ENCODE data around the gene FBN2. TPM values are rescaled to one million over a fixed set of nuclear protein-coding genes. Genes with fewer than 3 reads are reported as not detected.

The FBN2 gene
- total RNA-seq, 1 donor from 2014 or later: 186 TPM

DNA sequence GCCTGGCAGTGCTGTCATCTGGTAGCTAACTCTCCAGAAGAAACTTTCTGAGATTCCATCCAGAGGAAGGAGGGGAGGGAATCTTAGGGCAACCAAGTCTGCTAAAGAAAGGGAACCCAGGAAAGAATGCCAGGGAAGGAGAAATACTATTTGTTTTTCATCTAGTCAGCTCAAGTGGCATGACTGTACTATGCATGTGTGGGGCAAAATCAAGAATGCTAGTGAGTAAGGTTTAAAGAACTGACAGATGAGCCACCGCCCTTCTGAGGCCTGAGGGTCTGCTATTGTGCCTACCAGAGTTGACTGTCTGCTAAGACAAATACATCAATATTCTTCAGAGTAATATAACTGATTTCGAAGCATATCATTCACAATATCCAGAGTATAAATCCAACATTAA is 250.3 kb downstream of the FBN2 start:
- no peak for DNase-seq (ENCODE audit: extremely low spot score, unreplicated experiment)
- Mint-ChIP-seq H3K36me3 (peaks cover 55% of the 10 kb centered on the region), H3K9me3 (no peaks in the 10 kb centered on the region), H3K4me1 (ENCODE audit: unreplicated experiment) (peaks cover 6% of the 10 kb centered on the region), H3K4me3 (no peak overlapping the region), H3K27ac (no peak overlapping the region), H3K27me3 (no peaks in the 10 kb centered on the region)
- TF ChIP-seq, protein P1, sequence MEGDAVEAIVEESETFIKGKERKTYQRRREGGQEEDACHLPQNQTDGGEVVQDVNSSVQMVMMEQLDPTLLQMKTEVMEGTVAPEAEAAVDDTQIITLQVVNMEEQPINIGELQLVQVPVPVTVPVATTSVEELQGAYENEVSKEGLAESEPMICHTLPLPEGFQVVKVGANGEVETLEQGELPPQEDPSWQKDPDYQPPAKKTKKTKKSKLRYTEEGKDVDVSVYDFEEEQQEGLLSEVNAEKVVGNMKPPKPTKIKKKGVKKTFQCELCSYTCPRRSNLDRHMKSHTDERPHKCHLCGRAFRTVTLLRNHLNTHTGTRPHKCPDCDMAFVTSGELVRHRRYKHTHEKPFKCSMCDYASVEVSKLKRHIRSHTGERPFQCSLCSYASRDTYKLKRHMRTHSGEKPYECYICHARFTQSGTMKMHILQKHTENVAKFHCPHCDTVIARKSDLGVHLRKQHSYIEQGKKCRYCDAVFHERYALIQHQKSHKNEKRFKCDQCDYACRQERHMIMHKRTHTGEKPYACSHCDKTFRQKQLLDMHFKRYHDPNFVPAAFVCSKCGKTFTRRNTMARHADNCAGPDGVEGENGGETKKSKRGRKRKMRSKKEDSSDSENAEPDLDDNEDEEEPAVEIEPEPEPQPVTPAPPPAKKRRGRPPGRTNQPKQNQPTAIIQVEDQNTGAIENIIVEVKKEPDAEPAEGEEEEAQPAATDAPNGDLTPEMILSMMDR (conservative IDR thresholded peaks at IDR 0.05): no peak

DNA sequence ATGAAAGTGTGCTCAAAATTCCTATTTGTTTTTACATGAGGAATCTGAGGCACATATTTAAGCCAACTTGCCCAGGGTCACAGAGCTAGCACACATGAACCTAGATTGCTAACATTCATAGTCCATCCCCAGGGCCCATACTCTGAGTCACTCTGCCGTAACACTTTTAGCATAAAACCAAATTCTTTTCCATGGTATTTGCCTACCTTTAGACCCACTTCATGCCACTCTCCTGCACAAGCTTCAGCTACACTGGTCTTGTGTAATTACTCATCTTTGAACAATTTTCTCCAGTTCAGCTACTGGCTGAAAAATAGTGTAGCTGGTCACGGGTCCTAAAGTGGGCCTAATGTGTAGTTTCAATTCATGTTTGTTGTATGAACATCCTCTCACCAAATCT is 253.8 kb downstream of the FBN2 start:
- Mint-ChIP-seq H3K36me3 (peaks cover 41% of the 10 kb centered on the region), H3K27me3 (no peaks in the 10 kb centered on the region), H3K4me1 (ENCODE audit: unreplicated experiment) (no peaks in the 10 kb centered on the region), H3K4me3 (no peak overlapping the region), H3K9me3 (no peaks in the 10 kb centered on the region), H3K27ac (no peak overlapping the region)
- TF ChIP-seq, protein P1 (conservative IDR thresholded peaks at IDR 0.05): no peak
- DNase-seq (ENCODE audit: extremely low spot score, unreplicated experiment): no peak

DNA sequence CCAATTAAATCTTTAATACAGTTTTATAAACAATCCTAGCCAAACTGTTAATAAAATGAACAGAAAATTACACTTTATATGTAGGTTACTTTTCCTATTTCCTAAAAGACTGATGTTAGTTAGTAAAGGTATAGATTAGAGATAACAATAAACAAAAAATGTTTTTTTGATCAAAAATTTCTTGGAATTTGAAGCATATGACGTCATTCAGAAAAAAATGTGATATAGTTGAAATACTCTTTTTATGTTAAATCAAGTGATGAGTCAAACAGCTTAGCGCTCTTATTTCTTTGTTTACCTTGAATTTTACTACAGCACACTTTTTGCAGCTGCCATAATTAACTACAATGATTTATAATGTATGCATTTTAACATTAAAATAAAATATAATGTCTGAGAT is 258.7 kb downstream of the FBN2 start:
- Mint-ChIP-seq H3K27ac (no peak overlapping the region), H3K4me3 (no peak overlapping the region), H3K36me3 (peaks cover 25% of the 10 kb centered on the region), H3K9me3 (no peaks in the 10 kb centered on the region), H3K27me3 (no peaks in the 10 kb centered on the region), H3K4me1 (ENCODE audit: unreplicated experiment) (no peaks in the 10 kb centered on the region)
- TF ChIP-seq, protein P1 (conservative IDR thresholded peaks at IDR 0.05): no peak
- DNase-seq (ENCODE audit: extremely low spot score, unreplicated experiment): no peak

DNA sequence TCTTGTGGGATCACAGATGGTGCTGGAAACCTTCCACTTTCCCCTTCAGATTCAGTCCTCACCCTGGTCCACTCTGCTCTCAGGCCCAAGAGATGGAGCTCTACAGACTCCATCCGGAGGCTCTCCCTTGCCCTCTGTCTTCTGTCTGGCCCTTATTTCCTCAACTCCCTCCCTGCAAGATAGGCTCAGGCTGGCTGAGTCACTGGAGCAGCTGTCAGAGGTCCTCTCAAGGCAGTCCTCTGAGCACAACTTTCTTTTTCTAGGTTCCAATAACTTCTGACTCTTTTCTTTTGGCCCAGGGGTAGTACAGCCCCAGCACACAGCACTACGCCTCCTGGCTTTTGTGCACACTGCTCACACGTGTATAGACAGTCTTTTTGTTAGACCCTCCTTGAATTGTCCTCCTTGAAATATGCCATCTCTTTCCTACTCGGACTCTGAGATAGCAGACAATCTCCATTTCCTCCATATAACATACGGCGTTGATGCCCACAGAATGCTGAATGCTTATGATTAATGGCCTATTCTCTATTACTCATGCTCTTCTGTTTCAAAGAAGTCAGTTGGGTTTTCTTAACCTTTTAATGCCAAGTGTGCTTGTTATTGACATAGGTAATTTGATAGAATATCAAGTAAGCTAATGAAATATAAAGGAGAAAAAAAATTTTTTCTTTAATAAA is 261.4 kb downstream of the FBN2 start:
- Mint-ChIP-seq H3K27ac (no peak overlapping the region), H3K4me1 (ENCODE audit: unreplicated experiment) (no peaks in the 10 kb centered on the region), H3K9me3 (no peaks in the 10 kb centered on the region), H3K27me3 (no peaks in the 10 kb centered on the region), H3K4me3 (no peak overlapping the region), H3K36me3 (peaks cover 14% of the 10 kb centered on the region)
- no peak for DNase-seq (ENCODE audit: extremely low spot score, unreplicated experiment)
- TF ChIP-seq, protein P1 (conservative IDR thresholded peaks at IDR 0.05): no peak

DNA sequence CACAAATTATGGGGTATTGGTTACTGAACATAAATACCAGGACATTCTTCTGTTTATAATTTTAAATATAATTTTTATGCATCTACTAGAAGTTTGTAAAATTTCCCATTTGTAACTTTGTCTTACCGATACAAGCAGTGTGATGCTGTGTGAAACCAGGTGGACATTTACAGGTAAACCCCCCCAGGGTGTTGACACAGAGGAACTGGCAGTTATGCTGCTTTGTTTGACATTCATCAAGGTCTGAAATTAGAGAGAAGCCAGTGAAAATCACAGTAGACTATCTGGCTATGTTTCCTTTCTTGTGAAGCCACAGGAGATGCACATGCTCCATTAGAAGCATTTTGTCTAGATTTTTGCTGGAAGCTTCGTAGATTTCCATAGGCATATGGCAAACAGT is 263.6 kb downstream of the FBN2 start:
- H3K27me3 Mint-ChIP-seq: no peaks in the 10 kb centered on the region
- H3K4me1 Mint-ChIP-seq (ENCODE audit: unreplicated experiment): no peaks in the 10 kb centered on the region
- H3K9me3 Mint-ChIP-seq: no peaks in the 10 kb centered on the region
- H3K4me3 Mint-ChIP-seq: no peak overlapping the region
- H3K27ac Mint-ChIP-seq: no peak overlapping the region
- no peak for DNase-seq (ENCODE audit: extremely low spot score, unreplicated experiment)
- H3K36me3 Mint-ChIP-seq: peaks cover 21% of the 10 kb centered on the region
- TF ChIP-seq, protein P1 (conservative IDR thresholded peaks at IDR 0.05): no peak

All from type B pancreatic cell (in vitro differentiated cells).